Hypothalamus (tissue), 51 donors: ENCODE data around the gene CKB.
"Not testable (repeated sequence)": the region's sequence is repeated elsewhere in the genome, so short reads cannot be mapped to it uniquely, and the experiment has no call there.

Experiments
- DNase-seq, 51 donors: peaks; one replicate each; lab custom pipeline; 2025; lab: John Stamatoyannopoulos, UW

CKB gene

GRCh38 chr14:103528587-103529382 lies 6.2 kb upstream of the CKB start, which contains the start of gene TRMT61A:
TSS of gene TRMT61A (plus strand) at chr14:103529196. CDS start at chr14:103529979, 783 bp downstream.
- peak; percentile 41 to 94 (median 83) for DNase-seq

GRCh38 chr14:103528146-103528586 lies 5.5 kb upstream of the CKB start:
- peak in 13 of 51 donors; percentile 34 to 64 (median 51) for DNase-seq

GRCh38 chr14:103527408-103528145 lies 4.9 kb upstream of the CKB start:
- DNase-seq = peak in 3 of 51 donors; percentile 16 to 36 (median 25)

GRCh38 chr14:103526914-103527248 lies 4.3 kb upstream of the CKB start:
- DNase-seq = no peak

GRCh38 chr14:103526247-103526913 lies 3.8 kb upstream of the CKB start:
- no peak for DNase-seq

GRCh38 chr14:103525430-103526246 lies 3.0 kb upstream of the CKB start:
- not testable (repeated sequence) for DNase-seq

- DNase-seq = no peak
Measured at GRCh38 chr14:103524002-103524935, 1.6 kb upstream of the CKB start.

GRCh38 chr14:103523575-103523954 lies 935 bp upstream of the CKB start:
- DNase-seq = no peak

- DNase-seq = peak in 5 of 51 donors; percentile 37 to 51 (median 48)
Measured at GRCh38 chr14:103521951-103522563, 573 bp downstream of the CKB start.

GRCh38 chr14:103521438-103521950 lies 1.1 kb downstream of the CKB start:
- DNase-seq = peak in 20 of 51 donors; percentile 51 to 83 (median 74)

GRCh38 chr14:103520657-103521437 lies 1.8 kb downstream of the CKB start:
- peak in 45 of 51 donors; percentile 35 to 88 (median 73) for DNase-seq

- DNase-seq = peak in 1 of 51 donors; percentile 58
Measured at GRCh38 chr14:103520269-103520656, 2.4 kb downstream of the CKB start.

- DNase-seq = peak in 1 of 51 donors; percentile 31
Measured at GRCh38 chr14:103519837-103520212, 2.8 kb downstream of the CKB start.

GRCh38 chr14:103519043-103519836 lies 3.4 kb downstream of the CKB start:
- peak in 1 of 51 donors; percentile 15 for DNase-seq

- peak in 36 of 51 donors; percentile 38 to 81 (median 56) for DNase-seq
Measured at GRCh38 chr14:103518422-103519042, 4.1 kb downstream of the CKB start.

GRCh38 chr14:103517721-103518421 lies 4.8 kb downstream of the CKB start:
- peak in 10 of 51 donors; percentile 24 to 49 (median 40) for DNase-seq
